ENCODE data around the gene CENPO. TPM values are rescaled to one million over a fixed set of nuclear protein-coding genes. Genes with fewer than 3 reads are reported as not detected.

Gene CENPO
- total and polyA plus RNA-seq, 5 experiments from 2014 or later: 1.2 to 7.1 (median 4.1) TPM

GRCh38 chr2:24861500-24861899, 68.3 kb downstream of the CENPO start:
- no peak for DNase-seq
- Mint-ChIP-seq H3K4me3 (no peak overlapping the region), H3K27ac (no peak overlapping the region), H3K36me3 (peaks cover 0 to 8% (median 7%) of the 10 kb centered on the region in 3 donors), H3K27me3 (no peaks in the 10 kb centered on the region), H3K4me1 (peaks cover 0 to 1% (median 0%) of the 10 kb centered on the region in 4 donors), H3K9me3 (no peaks in the 10 kb centered on the region)
- POLR2A ChIA-PET: no interaction called here
- no peak for ATAC-seq

GRCh38 chr2:24863641-24864040, 70.4 kb downstream of the CENPO start:
- Mint-ChIP-seq H3K27ac (no peak overlapping the region), H3K27me3 (no peaks in the 10 kb centered on the region), H3K4me1 (no peaks in the 10 kb centered on the region), H3K4me3 (no peak overlapping the region), H3K36me3 (peaks cover 0 to 20% (median 11%) of the 10 kb centered on the region in 3 donors), H3K9me3 (peaks cover 0 to 2% (median 0%) of the 10 kb centered on the region in 9 donors)
- no peak for ATAC-seq
- DNase-seq: no peak
- POLR2A ChIA-PET: no interaction called here

- Mint-ChIP-seq H3K4me3 (no peak overlapping the region), H3K4me1 (peaks cover 0 to 5% (median 2%) of the 10 kb centered on the region in 4 donors), H3K9me3 (peaks cover 0 to 2% (median 0%) of the 10 kb centered on the region in 9 donors), H3K27ac (no peak overlapping the region), H3K36me3 (peaks cover 0 to 33% (median 13%) of the 10 kb centered on the region in 3 donors), H3K27me3 (no peaks in the 10 kb centered on the region)
- POLR2A ChIA-PET: interaction anchor here (0.7 to 0.8 kb wide), 2 partner anchors 168 to 428 kb away, joined by 3 to 6 read pairs; no protein-coding TSS in a partner anchor
- ATAC-seq (no peak), DNase-seq (no peak)
These were observed 73.7 kb downstream of the CENPO start for GRCh38 chr2:24866946-24867345.

- Mint-ChIP-seq H3K36me3 (peaks cover 0 to 35% (median 15%) of the 10 kb centered on the region in 3 donors), H3K4me3 (no peak overlapping the region), H3K4me1 (peaks cover 0 to 6% (median 2%) of the 10 kb centered on the region in 4 donors), H3K9me3 (peaks cover 0 to 2% (median 0%) of the 10 kb centered on the region in 9 donors), H3K27ac (peak overlapping the region in 1 of 10 donors; percentile 75), H3K27me3 (no peaks in the 10 kb centered on the region)
- ATAC-seq: no peak
- DNase-seq: no peak
- POLR2A ChIA-PET: no interaction called here
These were observed 77.2 kb downstream of the CENPO start for GRCh38 chr2:24870440-24870839.

GRCh38 chr2:24870891-24871705, 77.9 kb downstream of the CENPO start:
- Mint-ChIP-seq H3K36me3 (peaks cover 0 to 32% (median 11%) of the 10 kb centered on the region in 3 donors), H3K27me3 (no peaks in the 10 kb centered on the region), H3K27ac (no peak overlapping the region), H3K9me3 (peaks cover 0 to 2% (median 0%) of the 10 kb centered on the region in 9 donors), H3K4me1 (peaks cover 0 to 6% (median 2%) of the 10 kb centered on the region in 4 donors), H3K4me3 (no peak overlapping the region)
- DNase-seq: no peak
- ATAC-seq: no peak
- POLR2A ChIA-PET: no interaction called here

GRCh38 chr2:24871852-24872333, 78.7 kb downstream of the CENPO start:
- Mint-ChIP-seq H3K27me3 (no peaks in the 10 kb centered on the region), H3K4me1 (peaks cover 0 to 7% (median 2%) of the 10 kb centered on the region in 4 donors), H3K27ac (peak overlapping the region in 1 of 10 donors; percentile 25), H3K4me3 (no peak overlapping the region), H3K36me3 (peaks cover 0 to 29% (median 9%) of the 10 kb centered on the region in 3 donors), H3K9me3 (peaks cover 0 to 2% (median 0%) of the 10 kb centered on the region in 9 donors)
- POLR2A ChIA-PET: no interaction called here
- ATAC-seq: no peak
- DNase-seq: no peak

Other genes starting within 250 kb of the CENPO start
- gene PTRHD1, start within 50 bp of the CENPO start, total RNA-seq: 10 to 100 TPM; 11.3 to 12.1 TPM
- 10 to 100 TPM; 39.1 to 66.9 (median 54.9) TPM for gene PTRHD1, start within 50 bp of the CENPO start, polyA plus RNA-seq
- gene ADCY3, start 126.8 kb downstream of the CENPO start, total RNA-seq: 10 to 100 TPM in 1 of 2 experiments, 1 to 10 TPM in 1; 8.5 to 10.5 TPM
- 1 to 10 TPM; 4.0 to 9.1 (median 4.9) TPM for gene ADCY3, start 126.8 kb downstream of the CENPO start, polyA plus RNA-seq
- 10 to 100 TPM; 11.3 to 13.8 TPM for gene DNAJC27, start 178.5 kb downstream of the CENPO start, total RNA-seq
- 1 to 10 TPM; 1.9 to 5.7 (median 4.5) TPM for gene DNAJC27, start 178.5 kb downstream of the CENPO start, polyA plus RNA-seq
- under 1 TPM; 0.05 to 0.14 TPM for gene EFR3B, start 248.7 kb downstream of the CENPO start, total RNA-seq
- under 1 TPM in 1 of 3 donors, not detected in 2; 0.06 TPM for gene EFR3B, start 248.7 kb downstream of the CENPO start, polyA plus RNA-seq